GM18519 (cell line): ENCODE measurements around the gene CYP4F11.
"Not testable (repeated sequence)": the region's sequence is repeated elsewhere in the genome, so short reads cannot be mapped to it uniquely, and the experiment has no call there.

Source experiments
- ATAC-seq: cut with Tn5 transposase; IDR thresholded peaks from one replicate; pipeline ENCODE4 v1.9.1; 2021; ENCODE audit warnings: mild to moderate bottlenecking, moderate library complexity; ENCODE audit not compliant: unreplicated experiment, low FRiP score

Gene CYP4F11

DNA sequence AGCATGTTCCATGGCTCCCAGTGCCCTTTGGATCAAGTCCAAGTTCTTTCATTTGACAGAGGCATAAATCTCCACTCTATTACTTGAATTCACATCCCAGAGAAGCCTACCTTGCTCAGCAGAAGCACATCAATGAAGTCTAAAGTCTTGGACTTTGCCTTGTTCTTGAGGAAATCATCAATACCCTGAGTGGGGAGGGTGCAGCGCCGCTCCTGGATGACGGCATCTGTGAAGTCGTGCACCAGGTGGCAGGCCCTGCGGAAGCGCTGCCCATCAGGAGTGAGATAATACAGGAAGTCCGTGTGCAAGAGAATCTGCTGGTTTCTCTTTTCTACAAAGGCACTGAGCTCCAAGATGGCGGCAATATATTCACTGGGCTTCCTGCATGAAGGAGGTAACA is 10.6 kb downstream of the CYP4F11 start:
- ATAC-seq = no peak

DNA sequence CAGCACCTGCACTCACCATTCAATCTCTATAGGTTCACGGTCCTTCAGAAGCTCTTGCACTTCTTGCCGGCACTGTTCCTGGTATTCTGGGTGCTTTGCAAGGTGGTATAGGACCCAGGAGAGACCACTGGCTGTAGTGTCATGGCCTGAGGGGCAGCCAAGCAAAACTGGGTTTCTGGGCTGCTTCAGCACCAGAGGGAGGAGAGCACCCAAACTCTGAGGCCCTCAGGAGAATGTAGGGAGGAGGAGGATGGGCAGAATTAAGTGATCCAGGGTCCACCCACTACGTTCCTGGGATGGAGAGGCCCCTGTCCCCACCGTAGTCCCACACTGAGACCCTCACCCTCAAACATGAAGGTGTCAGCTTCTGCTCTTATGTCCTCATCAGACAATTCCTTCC is 12.3 kb downstream of the CYP4F11 start:
- no peak for ATAC-seq

DNA sequence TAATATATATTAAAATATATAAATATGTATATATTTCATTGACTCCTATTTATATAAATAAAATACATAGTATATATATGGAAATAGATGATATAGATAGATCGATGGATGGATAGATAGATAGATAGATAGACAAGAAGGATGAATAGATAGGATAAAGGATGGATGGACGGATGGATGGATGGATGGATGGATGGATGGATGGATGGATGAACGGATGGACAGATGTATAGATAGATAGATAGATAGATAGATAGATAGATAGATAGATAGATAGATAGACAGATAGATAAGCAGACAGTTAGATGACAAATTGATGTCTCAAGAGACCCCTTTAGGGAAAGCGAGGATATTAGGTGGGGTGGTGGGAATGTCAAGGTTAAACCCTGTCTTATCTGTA is 15.1 kb downstream of the CYP4F11 start:
- no peak for ATAC-seq

DNA sequence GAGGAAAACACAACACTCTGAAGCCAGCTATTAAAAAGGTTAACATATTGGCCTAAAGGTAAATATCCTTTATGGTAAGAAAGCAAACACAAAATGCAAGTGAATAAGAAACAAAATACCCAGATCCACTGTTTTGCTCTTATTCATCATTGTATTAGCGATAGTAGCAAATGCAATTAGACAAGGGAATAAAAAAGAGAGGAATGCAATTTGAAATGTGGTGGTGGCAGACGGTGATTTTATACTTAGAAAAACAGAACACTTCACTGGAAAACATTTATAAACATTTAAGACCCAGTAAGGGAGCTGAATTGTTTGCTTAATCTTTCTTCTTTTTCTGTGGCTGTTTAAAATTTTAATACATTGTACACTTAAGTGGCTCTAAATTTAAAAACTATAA is 19.2 kb downstream of the CYP4F11 start:
- ATAC-seq = no peak

DNA sequence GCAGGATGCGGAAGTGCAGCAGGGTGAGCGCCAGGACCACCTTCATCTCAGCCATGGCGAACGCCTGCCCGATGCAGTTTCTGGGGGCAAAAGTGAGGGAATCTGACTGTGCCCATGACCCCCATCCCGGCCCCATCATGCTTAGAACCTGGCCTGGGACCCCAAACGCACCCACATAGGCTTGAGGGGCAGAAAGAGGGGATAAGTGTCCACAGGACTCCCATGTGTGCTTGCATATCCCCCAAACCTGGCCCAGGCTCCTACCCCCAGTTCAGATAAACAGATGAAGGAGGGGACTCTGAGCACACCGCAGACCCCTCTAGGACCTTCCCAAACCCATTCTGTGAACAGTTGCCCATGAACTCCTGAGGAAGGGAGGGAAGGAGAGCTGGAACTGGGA is 20.5 kb downstream of the CYP4F11 start:
- ATAC-seq = no peak

DNA sequence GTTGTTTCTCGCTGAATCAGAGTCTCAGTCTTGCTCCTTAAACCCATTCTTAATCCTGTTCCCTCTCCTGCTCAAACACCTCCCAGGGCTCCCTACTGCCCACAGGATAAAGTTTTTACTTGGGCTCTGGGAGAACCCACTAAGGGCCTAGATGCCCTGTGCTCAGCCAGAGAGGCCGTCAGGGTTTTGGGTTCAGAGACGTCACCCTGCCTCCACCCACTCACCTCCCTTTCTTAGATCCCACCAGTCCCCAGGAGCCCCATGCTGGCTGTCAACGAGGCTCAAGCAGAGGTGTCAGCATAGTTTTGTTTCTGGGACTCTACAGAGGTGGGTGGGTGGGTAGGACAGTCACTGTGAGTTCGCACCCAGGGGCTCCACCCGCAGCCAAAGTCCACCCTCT is 20.9 kb downstream of the CYP4F11 start:
- ATAC-seq = no peak

DNA sequence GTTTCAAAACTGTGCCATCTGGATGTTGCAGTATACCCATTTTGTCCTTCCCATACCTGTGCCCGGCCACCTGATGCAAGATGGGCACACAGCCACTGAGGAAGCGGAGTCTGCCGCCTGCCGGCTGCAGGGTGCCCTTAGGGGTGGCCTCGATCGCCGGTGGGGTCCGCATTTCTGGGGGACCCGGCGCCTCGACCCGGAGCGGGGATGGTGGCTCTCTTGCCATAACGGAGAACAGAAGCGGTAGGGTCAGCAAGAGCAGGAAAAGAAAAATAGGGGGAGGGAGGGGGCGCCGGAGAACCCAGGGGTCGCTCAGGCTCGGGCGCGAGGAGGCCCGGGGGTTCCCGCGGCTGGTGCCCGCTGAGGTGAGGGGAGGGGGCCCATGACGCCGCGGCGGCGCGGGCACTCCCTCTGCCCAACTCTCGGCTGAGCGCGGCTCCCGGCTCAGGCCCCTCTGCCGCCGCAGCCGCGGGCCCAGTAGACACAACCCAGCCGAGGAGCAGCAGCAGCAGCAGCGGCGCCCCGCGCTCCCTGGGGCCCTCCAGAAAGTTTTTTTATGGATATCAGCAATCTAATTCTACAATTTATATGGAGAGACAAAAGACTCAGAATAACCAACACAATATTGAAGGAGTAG is 22.6 kb downstream of the CYP4F11 start:
- ATAC-seq = no peak

DNA sequence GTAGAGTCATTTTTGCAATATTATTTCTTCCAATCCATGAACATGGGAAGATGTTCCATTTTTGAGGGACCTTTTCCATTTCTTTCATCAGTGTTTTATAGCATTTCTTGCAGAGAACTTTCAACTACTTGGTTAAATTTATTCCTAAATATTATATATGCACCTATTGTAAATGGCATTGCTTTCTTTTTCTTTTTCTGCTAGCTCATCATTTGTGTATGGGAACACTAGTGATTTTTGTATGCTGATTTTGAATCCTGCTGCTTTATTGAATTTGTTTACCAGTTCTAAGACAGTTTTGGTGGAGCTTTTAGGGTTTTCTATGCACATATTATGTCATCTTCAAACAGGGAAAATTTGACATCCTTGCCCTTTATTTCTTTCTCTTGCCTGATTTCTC is 29.3 kb downstream of the CYP4F11 start:
- ATAC-seq = no peak

DNA sequence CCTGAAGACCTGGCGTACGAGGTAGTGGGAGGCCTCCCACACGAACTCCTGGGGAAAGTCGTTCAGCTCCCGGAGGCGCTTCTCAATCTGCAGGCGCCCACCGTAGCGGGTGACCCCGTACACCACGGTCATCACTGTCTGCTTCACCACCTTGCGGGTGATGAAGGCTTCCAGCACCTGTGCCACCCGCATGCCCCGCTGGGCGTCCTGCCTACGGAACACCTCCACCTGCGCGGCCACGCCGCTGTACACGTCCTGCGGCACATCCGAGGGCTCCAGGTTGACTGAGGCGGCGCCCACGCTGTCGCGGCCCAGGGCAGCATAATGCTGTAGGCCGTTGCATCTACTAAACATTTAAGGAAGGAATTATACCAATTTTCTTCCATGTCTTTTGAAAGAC is 31.4 kb downstream of the CYP4F11 start:
- ATAC-seq = not testable (repeated sequence)

DNA sequence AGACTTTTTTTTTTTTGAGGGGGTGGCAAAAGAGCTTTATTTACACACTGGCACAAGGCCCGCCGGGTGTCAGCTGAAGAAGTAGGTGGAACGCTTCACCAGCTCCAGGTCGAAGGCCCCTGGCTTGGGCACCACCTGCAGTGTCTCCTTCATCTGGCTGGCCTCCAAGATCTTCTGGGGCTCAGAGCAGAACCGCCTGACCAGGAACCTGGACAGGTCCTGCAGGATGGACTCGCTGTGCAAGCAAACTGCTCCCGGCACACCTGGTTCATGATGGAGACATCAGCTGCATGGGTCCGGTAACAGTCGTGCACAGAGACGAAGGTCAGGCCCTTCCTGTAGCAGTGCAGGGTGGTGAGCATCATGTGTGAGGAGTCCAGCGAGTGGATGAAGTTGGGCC is 32.1 kb downstream of the CYP4F11 start:
- no peak for ATAC-seq

DNA sequence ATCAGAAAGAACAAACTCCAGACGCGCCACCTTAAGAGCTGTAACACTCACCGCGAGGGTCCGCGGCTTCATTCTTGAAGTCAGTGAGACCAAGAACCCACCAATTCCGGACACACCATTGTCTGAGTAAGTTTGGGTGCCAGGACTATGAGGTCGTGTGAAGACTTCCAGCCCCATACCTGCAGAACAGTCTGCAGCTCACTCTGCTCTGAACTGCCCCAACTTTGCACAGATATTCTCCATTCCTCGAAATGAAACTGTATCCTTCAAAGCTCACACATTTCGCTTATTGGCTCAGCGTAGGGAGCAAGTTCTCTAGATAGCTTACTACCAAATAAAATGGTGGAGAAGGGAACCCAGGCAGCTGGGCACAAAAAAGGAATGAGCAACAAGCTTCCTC is 33.8 kb downstream of the CYP4F11 start:
- no peak for ATAC-seq

DNA sequence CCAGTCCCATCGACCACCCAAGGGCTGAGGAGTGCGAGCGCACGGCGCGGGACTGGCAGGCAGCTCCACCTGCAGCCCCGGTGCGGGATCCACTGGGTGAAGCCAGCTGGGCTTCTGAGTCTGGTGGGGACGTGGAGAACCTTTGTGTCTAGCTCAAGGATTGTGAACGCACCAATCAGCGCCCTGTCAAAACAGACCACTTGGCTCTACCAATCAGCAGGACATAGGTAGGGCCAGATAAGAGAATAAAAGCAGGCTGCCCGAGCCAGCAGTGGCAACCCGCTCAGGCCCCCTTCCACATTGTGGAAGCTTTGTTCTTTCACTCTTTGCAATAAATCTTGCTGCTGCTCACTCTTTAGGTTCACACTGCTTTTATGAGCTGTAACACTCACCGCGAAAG is 34.3 kb downstream of the CYP4F11 start:
- ATAC-seq = not testable (repeated sequence)

DNA sequence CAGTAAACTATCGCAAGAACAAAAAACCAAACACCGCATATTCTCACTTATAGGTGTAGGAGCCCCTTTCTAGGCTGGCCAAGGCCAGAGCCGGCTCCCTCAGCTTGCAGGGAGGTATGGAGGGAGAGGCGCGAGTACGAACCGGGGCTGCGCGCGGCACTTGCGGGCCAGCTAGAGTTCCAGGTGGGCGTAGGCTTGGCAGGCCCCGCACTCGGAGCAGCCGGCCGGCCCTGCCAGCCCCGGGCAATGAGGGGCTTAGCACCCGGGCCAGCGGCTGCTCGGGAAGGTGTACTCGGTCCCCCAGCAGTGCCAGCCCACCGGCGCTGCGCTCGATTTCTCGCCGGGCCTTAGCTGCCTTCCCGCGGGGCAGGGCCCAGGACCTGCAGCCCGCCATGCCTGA is 34.8 kb downstream of the CYP4F11 start:
- not testable (repeated sequence) for ATAC-seq

DNA sequence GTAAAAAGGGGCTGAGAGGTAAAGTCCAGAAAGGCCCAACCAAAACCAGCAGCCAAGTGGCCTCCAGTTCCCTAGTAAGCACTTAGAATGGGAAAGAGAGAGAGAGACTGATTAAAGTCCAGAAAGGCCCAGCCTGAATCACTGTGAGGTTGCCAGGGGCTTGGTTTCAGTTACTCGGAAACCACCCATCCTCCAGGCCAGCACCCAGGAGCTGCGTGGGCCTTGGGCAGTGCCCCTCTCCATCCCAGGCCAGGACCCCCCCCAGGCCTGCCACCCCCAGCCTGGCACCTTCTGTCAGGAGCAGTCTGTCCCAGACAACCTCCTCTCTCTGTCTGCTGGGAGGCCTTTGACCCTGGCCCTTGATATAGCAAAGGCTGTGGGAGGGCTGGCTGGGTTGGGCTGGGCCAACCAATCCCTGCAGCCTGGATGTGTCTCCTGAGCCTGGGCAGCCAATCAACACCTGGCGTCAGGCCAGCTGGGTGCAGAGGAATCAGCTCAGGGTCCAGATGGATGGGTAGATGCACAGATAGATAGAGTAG is 36.5 kb downstream of the CYP4F11 start, which contains the start of gene CYP4F2:
Gene CYP4F2 (minus strand): TSS at position 337 of the 539 bp plus-strand sequence. CDS start 463 bp downstream, outside the sequence.
- ATAC-seq = no peak

DNA sequence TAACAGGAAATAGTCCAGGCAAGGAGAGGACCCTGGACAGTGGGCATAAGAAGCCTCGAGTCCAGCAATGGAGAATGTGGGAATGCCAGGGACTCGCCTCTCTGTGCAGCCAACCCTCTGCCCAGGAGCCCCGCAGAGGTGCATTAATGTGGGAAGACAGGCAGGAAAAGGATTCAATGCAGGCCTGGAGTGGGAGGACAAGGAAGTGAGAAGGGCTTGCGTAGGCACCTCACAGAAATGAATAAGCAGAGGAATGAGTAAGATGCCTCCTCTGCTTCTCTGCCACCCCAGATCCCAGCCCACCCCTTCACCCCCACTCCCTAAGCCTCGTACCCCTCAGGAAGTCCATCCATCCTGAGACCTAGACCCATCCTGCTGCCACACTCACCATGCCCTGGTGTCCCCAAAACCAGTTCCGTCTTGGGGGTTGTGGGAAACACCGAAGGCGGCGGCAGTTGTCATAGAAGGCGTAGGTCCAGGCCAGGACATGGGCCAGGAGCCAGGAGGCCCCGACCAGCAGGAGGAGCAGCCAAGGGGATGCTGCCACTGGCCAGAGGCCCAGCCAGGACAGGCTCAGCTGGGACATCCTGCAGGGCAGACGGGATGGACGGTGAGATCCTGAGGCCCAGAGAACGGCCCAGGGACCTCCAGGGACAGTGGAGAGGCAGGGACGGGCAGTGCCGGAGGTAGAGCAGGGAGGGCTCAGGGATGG is 37.1 kb downstream of the CYP4F11 start:
- no peak for ATAC-seq

DNA sequence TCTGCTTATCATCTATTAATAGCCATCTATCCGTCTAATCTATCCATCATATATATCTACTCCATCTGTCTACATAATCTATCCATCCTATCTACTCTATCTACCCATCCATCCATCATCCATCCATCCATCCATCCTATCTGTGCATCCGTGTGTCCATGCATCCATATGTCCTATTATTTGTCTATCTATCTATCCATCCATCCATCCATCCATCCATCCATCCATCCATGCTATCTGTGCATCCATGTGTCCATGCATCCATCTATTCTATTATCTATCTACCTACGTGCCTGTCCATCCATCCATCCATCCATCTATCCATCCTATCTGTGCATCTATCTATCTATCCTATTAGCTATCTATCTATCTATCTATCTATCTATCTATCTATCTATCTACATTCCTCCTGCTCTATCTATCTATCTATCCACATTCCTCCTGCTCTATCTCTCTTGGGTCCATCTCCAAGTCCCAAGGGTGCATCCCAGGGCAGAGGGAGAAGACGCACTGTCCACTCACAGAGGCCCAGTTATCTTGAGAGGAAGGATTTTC is 38.4 kb downstream of the CYP4F11 start:
- no peak for ATAC-seq

DNA sequence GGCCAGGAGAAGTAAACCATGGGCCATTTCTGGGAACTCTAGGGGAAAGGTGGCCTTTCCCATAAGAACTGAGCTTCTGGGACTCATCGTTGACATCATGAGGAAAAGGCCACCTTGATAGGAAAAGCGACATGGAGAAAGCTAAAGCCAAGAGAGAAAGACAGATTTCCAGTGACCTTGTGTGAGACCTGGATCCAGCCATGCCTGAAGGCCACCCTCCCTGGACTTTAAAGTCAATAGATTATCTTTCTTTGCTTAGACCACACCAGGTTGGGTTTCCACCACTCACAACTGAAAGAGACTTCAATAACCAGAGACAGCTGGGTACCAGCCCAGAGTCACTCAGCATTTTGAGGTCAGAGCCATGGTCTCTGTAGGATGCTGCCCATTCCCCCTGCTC is 40.0 kb downstream of the CYP4F11 start:
- ATAC-seq = no peak

DNA sequence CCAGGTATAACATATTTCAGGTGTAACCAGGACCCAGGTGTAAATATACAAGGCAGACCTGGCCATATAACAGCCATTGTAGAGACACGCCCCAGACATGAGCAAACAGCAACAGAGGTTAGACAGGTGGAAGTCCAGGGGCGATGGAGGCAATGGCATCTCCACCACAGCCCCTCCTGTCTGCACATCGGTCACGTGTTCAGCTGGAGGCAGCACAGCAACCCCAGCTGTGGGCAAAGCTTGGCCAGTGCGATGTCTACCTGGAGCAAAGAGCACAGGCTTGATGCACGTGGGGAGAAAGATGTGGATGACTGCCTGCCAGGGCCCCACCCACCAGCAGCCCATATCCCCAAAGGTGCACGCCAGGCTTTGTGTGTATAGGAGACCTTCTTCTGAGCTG is 40.9 kb downstream of the CYP4F11 start:
- no peak for ATAC-seq

DNA sequence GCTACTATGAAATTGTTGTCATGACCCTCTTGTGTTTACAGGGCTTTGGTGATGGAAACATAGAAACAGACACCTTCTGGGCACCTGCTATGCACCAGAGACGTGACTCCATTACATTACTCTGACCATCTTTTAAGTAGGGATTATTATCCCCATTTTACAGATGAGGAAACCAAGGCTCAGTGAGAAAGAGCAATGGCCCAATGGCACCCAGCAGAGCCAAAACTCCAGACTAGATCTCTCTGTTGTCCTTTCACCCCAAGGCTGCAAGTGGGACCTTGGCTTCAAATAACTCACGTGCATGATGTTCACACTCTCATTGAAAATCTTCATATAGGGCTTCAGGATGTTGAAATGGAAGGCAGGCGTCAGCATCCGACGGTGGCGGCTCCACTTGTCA is 42.3 kb downstream of the CYP4F11 start:
- ATAC-seq = no peak

DNA sequence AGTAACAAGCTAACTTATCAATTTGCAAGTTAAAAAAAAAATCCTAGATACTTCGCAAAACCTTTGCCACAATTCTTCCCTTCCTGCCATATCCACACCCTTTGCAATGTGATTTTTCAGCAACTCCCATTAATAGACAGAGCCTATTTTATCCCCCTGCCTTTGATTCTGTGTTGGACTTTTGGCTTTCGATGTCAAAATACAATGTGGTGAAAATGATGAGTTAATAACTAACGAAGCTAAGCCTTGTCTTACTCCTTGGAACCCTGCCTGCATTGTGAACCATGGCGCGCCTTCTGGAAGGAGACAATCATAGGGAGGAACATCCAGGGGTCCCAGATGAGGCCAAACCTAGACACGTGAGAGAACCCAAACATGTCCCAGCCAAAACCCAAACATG is 42.9 kb downstream of the CYP4F11 start:
- no peak for ATAC-seq

DNA sequence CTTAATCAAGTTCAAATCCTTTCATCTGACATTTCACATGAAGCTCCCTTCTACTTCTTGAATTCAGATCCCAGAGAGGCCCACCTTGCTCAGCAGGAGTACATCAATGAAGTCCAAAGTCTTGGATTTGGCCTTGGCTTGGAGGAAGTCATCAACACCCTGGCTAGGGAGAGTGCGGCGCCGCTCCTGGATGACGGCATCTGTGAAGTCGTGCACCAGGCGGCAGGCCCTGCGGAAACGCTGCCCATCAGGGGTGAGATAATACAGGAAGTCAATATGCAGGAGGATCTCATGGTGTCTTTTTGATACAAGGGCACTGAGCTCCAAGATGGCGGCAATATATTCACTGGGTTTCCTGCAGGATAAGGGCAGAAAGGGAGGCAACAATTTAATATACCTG is 45.0 kb downstream of the CYP4F11 start:
- ATAC-seq = not testable (repeated sequence)

DNA sequence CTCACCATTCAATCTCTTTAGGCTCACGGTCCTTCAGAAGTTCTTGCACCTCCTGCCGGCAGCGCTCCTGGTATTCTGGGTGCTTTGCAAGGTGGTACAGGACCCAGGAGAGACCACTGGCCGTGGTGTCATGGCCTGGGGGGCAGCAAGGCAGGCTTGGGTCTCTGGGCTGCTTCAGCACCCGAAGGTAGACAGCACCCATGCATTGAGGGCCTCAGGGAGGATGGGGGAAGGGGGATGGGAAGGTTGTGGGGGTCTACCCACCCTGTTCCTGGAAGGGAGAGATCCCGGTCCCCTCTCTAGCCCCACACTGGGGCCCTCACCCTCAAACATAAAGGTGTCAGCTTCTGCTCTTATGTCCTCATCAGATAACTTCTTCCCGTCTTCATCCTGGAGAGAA is 48.4 kb downstream of the CYP4F11 start:
- no peak for ATAC-seq
